ENCODE measurements around the gene ASCL2. TPM values are rescaled to one million over a fixed set of nuclear protein-coding genes. Genes with fewer than 3 reads are reported as not detected.

ASCL2 gene
- total RNA-seq, 1 donor from 2014 or later, result 2.2 TPM

- no peaks in the 10 kb centered on the region for H3K4me1 ChIP-seq
- TF ChIP-seq CTCF (IDR thresholded peaks at IDR 0.05), result no peak
- H3K36me3 ChIP-seq, result no peaks in the 10 kb centered on the region
- no peak overlapping the region for H3K4me3 ChIP-seq
- H3K27ac ChIP-seq, result no peak overlapping the region
- DNase-seq (no peak), ATAC-seq (no peak)
- H3K27me3 ChIP-seq, result no peaks in the 10 kb centered on the region
- H3K9me3 ChIP-seq, result no peaks in the 10 kb centered on the region
- intact Hi-C loops (cut with DNase I), result no loop called here
These were observed 19.2 kb downstream of the ASCL2 start for GRCh38 chr11:2251138-2251537.

DNA sequence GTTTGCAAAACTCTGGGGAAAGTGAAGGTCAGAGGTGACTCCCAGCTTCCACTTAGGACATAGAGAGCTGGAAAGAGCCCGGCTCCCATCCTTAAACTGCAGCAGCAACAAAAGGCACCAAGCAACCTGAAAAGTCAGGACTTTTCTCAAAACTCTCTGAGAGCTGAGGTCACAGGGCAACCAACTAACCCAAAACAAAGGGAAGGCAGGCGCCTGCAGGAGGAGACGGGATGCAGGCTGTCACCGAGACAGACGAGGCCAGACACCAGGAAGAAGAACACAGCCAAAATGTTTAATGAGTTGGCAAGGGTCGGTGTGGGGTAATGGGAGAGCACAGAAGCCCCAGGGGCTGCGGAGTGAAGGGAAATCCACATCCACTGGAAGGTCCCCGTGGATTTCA, 19.9 kb downstream of the ASCL2 start:
- no peaks in the 10 kb centered on the region for H3K36me3 ChIP-seq
- no peaks in the 10 kb centered on the region for H3K27me3 ChIP-seq
- no peak for TF ChIP-seq CTCF (IDR thresholded peaks at IDR 0.05)
- intact Hi-C loops (cut with DNase I), result no loop called here
- ATAC-seq (no peak), DNase-seq (no peak)
- H3K9me3 ChIP-seq, result no peaks in the 10 kb centered on the region
- no peaks in the 10 kb centered on the region for H3K4me1 ChIP-seq
- H3K27ac ChIP-seq, result no peak overlapping the region
- H3K4me3 ChIP-seq, result no peak overlapping the region

GRCh38 chr11:2250041-2250440, 20.3 kb downstream of the ASCL2 start:
- Histone ChIP-seq H3K9me3 (no peaks in the 10 kb centered on the region), H3K27ac (no peak overlapping the region), H3K36me3 (no peaks in the 10 kb centered on the region), H3K4me1 (no peaks in the 10 kb centered on the region), H3K27me3 (no peaks in the 10 kb centered on the region), H3K4me3 (no peak overlapping the region)
- intact Hi-C loops (cut with DNase I), result no loop called here
- ATAC-seq (no peak), DNase-seq (no peak)
- TF ChIP-seq CTCF (IDR thresholded peaks at IDR 0.05), result no peak

DNA sequence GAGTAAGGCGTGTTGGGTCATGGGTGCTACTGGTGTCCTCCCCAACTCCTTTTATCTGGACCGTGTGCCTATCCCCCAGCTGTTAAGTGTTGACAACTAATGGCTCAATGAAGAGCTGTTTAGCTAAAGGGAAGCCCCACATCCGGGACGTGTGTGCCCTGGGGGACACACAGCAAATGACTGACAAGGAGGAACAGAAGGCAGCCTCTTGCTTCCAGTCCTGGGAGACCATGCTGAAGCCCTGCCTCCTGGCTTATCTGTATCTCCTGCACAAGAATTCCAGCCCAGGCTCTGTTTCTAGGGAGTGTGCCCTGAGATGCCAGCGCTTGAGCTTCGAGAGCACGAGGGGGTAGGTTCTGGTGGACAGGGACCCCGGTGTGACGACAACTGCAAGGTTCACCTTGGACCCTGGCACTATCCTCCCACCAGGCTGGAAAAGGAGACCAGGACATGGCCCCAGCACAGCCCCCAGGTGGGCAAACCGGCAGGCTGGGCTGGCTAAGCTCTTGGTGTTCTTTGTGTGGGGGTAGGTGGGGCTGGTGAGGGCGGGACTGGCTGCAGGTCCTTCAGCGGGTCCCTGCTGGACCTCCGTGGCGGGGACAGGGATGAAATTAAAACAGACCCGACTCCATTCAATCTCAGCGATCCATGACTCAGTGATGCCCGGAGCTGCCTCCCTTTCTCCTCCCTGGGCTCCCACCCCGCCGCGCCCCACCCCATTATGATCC, 21.0 kb downstream of the ASCL2 start:
- Histone ChIP-seq H3K4me3 (no peak overlapping the region), H3K4me1 (no peaks in the 10 kb centered on the region), H3K27me3 (no peaks in the 10 kb centered on the region), H3K27ac (no peak overlapping the region), H3K9me3 (no peaks in the 10 kb centered on the region), H3K36me3 (no peaks in the 10 kb centered on the region)
- TF ChIP-seq CTCF (IDR thresholded peaks at IDR 0.05), result no peak
- DNase-seq, result no peak
- intact Hi-C loops (cut with DNase I), result no loop called here
- no peak for ATAC-seq

DNA sequence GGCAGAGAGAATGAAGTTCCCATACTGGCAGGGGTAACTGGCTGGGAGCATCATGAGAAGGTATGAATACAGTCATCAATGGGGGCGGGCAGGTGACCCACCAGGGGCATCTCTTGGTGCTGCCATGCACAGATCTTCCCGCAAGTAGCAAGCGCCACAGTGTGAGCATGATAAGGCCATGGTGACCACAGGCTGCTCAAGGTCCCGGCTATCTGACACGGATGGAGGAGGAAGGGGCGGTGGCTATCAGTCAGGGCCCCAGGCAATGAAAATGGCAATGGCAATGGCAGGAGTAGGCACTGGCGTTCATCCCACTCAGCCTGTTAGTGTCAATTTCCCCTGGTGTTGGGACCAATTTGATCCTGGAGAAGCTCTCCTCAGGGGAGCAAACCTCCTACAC, 21.6 kb downstream of the ASCL2 start:
- no peak overlapping the region for H3K4me3 ChIP-seq
- H3K27ac ChIP-seq, result no peak overlapping the region
- H3K9me3 ChIP-seq, result no peaks in the 10 kb centered on the region
- ATAC-seq (no peak), DNase-seq (no peak)
- no peaks in the 10 kb centered on the region for H3K27me3 ChIP-seq
- no peaks in the 10 kb centered on the region for H3K4me1 ChIP-seq
- intact Hi-C loops (cut with DNase I), result no loop called here
- H3K36me3 ChIP-seq, result no peaks in the 10 kb centered on the region
- no peak for TF ChIP-seq CTCF (IDR thresholded peaks at IDR 0.05)

DNA sequence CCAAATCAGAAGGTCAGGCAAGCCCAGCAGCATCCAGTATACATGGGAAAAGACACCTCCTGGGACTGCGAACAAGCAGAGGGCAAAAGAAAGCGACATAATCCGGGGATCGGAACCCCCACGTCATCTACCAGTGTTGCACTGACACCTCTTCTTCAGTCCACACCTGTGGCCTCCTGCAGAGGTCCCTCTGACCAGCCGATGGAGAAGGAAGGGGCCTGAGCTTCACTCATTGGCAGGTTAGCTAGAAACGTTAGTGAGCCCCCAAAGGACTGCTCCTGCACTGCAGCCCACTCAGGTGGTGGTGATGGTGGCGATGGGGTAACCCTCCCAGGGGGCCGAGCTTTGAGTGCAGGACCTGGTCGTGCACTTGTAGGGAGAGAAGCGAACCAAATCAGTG, 22.1 kb downstream of the ASCL2 start:
- H3K4me1 ChIP-seq, result no peaks in the 10 kb centered on the region
- DNase-seq (no peak), ATAC-seq (no peak)
- no peaks in the 10 kb centered on the region for H3K27me3 ChIP-seq
- no peak for TF ChIP-seq CTCF (IDR thresholded peaks at IDR 0.05)
- no peaks in the 10 kb centered on the region for H3K9me3 ChIP-seq
- intact Hi-C loops (cut with DNase I), result no loop called here
- H3K36me3 ChIP-seq, result no peaks in the 10 kb centered on the region
- H3K4me3 ChIP-seq, result no peak overlapping the region
- H3K27ac ChIP-seq, result no peak overlapping the region

Measured in upper lobe of right lung (tissue), 1 donor.